ENCODE results near the gene FHOD1.

The FHOD1 gene

GRCh38 chr16:67248401-67249177 lies 1.3 kb upstream of the FHOD1 start, which contains the start of gene SLC9A5:
Gene SLC9A5, plus strand, starts transcription at chr16:67248979. Its CDS starts 36 bp downstream, at chr16:67249015.
- WGBS (ENCODE audit: insufficient coverage, insufficient read length): no CpG with 5 or more reads among the region's 75 CpGs
- peak within 1 kb of the TSS; percentile 65; the same call in 1 of the 2 replicates for H3K4me3 ChIP-seq (ENCODE audit: low read length)
- no peaks in the 10 kb centered on the region for H3K9me3 ChIP-seq (ENCODE audit: control insufficient read depth, insufficient read depth, low read length)
- peaks cover 2% of the 10 kb centered on the region for H3K27me3 ChIP-seq (ENCODE audit: control insufficient read depth, insufficient read depth, low read length)
- no peak within 1 kb of the TSS for H3K27ac ChIP-seq (ENCODE audit: low read length)
- H3K36me3 ChIP-seq (ENCODE audit: control insufficient read depth, insufficient read depth, low read length): no peaks in the 10 kb centered on the region
- DNase-seq (ENCODE audit: low read depth, low spot score): no peak
- H3K4me1 ChIP-seq (ENCODE audit: control insufficient read depth, insufficient read depth, low read length): peaks cover 15% of the 10 kb centered on the region

- no peak for DNase-seq (ENCODE audit: low read depth, low spot score)
- no peak overlapping the region for H3K27ac ChIP-seq (ENCODE audit: low read length)
- no CpG with 5 or more reads among the region's 7 CpGs for WGBS (ENCODE audit: insufficient coverage, insufficient read length)
- H3K9me3 ChIP-seq (ENCODE audit: control insufficient read depth, insufficient read depth, low read length): no peaks in the 10 kb centered on the region
- H3K4me3 ChIP-seq (ENCODE audit: low read length): peak overlapping the region; percentile 65; the same call in 1 of the 2 replicates
- H3K27me3 ChIP-seq (ENCODE audit: control insufficient read depth, insufficient read depth, low read length): peaks cover 2% of the 10 kb centered on the region
- H3K36me3 ChIP-seq (ENCODE audit: control insufficient read depth, insufficient read depth, low read length): no peaks in the 10 kb centered on the region
- peaks cover 15% of the 10 kb centered on the region for H3K4me1 ChIP-seq (ENCODE audit: control insufficient read depth, insufficient read depth, low read length)
Measured at GRCh38 chr16:67248073-67248400, 756 bp upstream of the FHOD1 start.

GRCh38 chr16:67246756-67247191 lies 507 bp downstream of the FHOD1 start:
- Histone ChIP-seq H3K4me1 (ENCODE audit: control insufficient read depth, insufficient read depth, low read length) (peaks cover 15% of the 10 kb centered on the region), H3K36me3 (ENCODE audit: control insufficient read depth, insufficient read depth, low read length) (no peaks in the 10 kb centered on the region), H3K27me3 (ENCODE audit: control insufficient read depth, insufficient read depth, low read length) (peaks cover 2% of the 10 kb centered on the region), H3K4me3 (ENCODE audit: low read length) (peak overlapping the region; percentile 99), H3K27ac (ENCODE audit: low read length) (no peak overlapping the region), H3K9me3 (ENCODE audit: control insufficient read depth, insufficient read depth, low read length) (no peaks in the 10 kb centered on the region)
- WGBS (ENCODE audit: insufficient coverage, insufficient read length): no CpG with 5 or more reads among the region's 26 CpGs
- peak; percentile 87 for DNase-seq (ENCODE audit: low read depth, low spot score)

GRCh38 chr16:67246081-67246755 lies 1.1 kb downstream of the FHOD1 start:
- WGBS (ENCODE audit: insufficient coverage, insufficient read length): no CpG with 5 or more reads among the region's 48 CpGs
- H3K4me3 ChIP-seq (ENCODE audit: low read length): peak overlapping the region; percentile 99; the same call in 1 of the 2 replicates
- H3K4me1 ChIP-seq (ENCODE audit: control insufficient read depth, insufficient read depth, low read length): peaks cover 19% of the 10 kb centered on the region
- H3K36me3 ChIP-seq (ENCODE audit: control insufficient read depth, insufficient read depth, low read length): no peaks in the 10 kb centered on the region
- peaks cover 2% of the 10 kb centered on the region for H3K27me3 ChIP-seq (ENCODE audit: control insufficient read depth, insufficient read depth, low read length)
- no peaks in the 10 kb centered on the region for H3K9me3 ChIP-seq (ENCODE audit: control insufficient read depth, insufficient read depth, low read length)
- no peak for DNase-seq (ENCODE audit: low read depth, low spot score)
- no peak overlapping the region for H3K27ac ChIP-seq (ENCODE audit: low read length)

- H3K4me1 ChIP-seq (ENCODE audit: control insufficient read depth, insufficient read depth, low read length): peaks cover 19% of the 10 kb centered on the region
Measured at GRCh38 chr16:67245674-67246080, 1.6 kb downstream of the FHOD1 start.

GRCh38 chr16:67245186-67245585 lies 2.1 kb downstream of the FHOD1 start:
- Histone ChIP-seq H3K4me3 (ENCODE audit: low read length) (no peak overlapping the region), H3K4me1 (ENCODE audit: control insufficient read depth, insufficient read depth, low read length) (peaks cover 19% of the 10 kb centered on the region), H3K9me3 (ENCODE audit: control insufficient read depth, insufficient read depth, low read length) (no peaks in the 10 kb centered on the region), H3K27ac (ENCODE audit: low read length) (no peak overlapping the region), H3K27me3 (ENCODE audit: control insufficient read depth, insufficient read depth, low read length) (peaks cover 2% of the 10 kb centered on the region), H3K36me3 (ENCODE audit: control insufficient read depth, insufficient read depth, low read length) (no peaks in the 10 kb centered on the region)
- WGBS (ENCODE audit: insufficient coverage, insufficient read length): no CpG with 5 or more reads among the region's 4 CpGs
- no peak for DNase-seq (ENCODE audit: low read depth, low spot score)

More at GRCh38 chr16:67245674-67246080, 1.6 kb downstream of the FHOD1 start:
- no CpG with 5 or more reads among the region's 8 CpGs for WGBS (ENCODE audit: insufficient coverage, insufficient read length)
- no peaks in the 10 kb centered on the region for H3K36me3 ChIP-seq (ENCODE audit: control insufficient read depth, insufficient read depth, low read length)
- no peak overlapping the region for H3K27ac ChIP-seq (ENCODE audit: low read length)
- peak overlapping the region; percentile 99; the same call in 1 of the 2 replicates for H3K4me3 ChIP-seq (ENCODE audit: low read length)
- no peaks in the 10 kb centered on the region for H3K9me3 ChIP-seq (ENCODE audit: control insufficient read depth, insufficient read depth, low read length)
- no peak for DNase-seq (ENCODE audit: low read depth, low spot score)
- H3K27me3 ChIP-seq (ENCODE audit: control insufficient read depth, insufficient read depth, low read length): peaks cover 2% of the 10 kb centered on the region

GRCh38 chr16:67244387-67245185 lies 2.7 kb downstream of the FHOD1 start:
- H3K36me3 ChIP-seq (ENCODE audit: control insufficient read depth, insufficient read depth, low read length): no peaks in the 10 kb centered on the region
- H3K27ac ChIP-seq (ENCODE audit: low read length): no peak overlapping the region
- WGBS (ENCODE audit: insufficient coverage, insufficient read length): no CpG with 5 or more reads among the region's 5 CpGs
- H3K4me1 ChIP-seq (ENCODE audit: control insufficient read depth, insufficient read depth, low read length): peaks cover 17% of the 10 kb centered on the region
- H3K9me3 ChIP-seq (ENCODE audit: control insufficient read depth, insufficient read depth, low read length): no peaks in the 10 kb centered on the region
- H3K27me3 ChIP-seq (ENCODE audit: control insufficient read depth, insufficient read depth, low read length): no peaks in the 10 kb centered on the region; the same call in 1 of the 2 replicates
- no peak for DNase-seq (ENCODE audit: low read depth, low spot score)
- H3K4me3 ChIP-seq (ENCODE audit: low read length): no peak overlapping the region

- no peak overlapping the region for H3K4me3 ChIP-seq (ENCODE audit: low read length)
- H3K9me3 ChIP-seq (ENCODE audit: control insufficient read depth, insufficient read depth, low read length): no peaks in the 10 kb centered on the region
- no CpG with 5 or more reads among the region's 4 CpGs for WGBS (ENCODE audit: insufficient coverage, insufficient read length)
- peaks cover 17% of the 10 kb centered on the region for H3K4me1 ChIP-seq (ENCODE audit: control insufficient read depth, insufficient read depth, low read length)
- no peak for DNase-seq (ENCODE audit: low read depth, low spot score)
- H3K27me3 ChIP-seq (ENCODE audit: control insufficient read depth, insufficient read depth, low read length): no peaks in the 10 kb centered on the region
- H3K27ac ChIP-seq (ENCODE audit: low read length): no peak overlapping the region
- peaks cover 2% of the 10 kb centered on the region; the same call in 1 of the 2 replicates for H3K36me3 ChIP-seq (ENCODE audit: control insufficient read depth, insufficient read depth, low read length)
Measured at GRCh38 chr16:67243481-67243880, 3.8 kb downstream of the FHOD1 start.

GRCh38 chr16:67242138-67242730 lies 5.0 kb downstream of the FHOD1 start:
- no peak for DNase-seq (ENCODE audit: low read depth, low spot score)
- Histone ChIP-seq H3K4me1 (ENCODE audit: control insufficient read depth, insufficient read depth, low read length) (peaks cover 10% of the 10 kb centered on the region), H3K27me3 (ENCODE audit: control insufficient read depth, insufficient read depth, low read length) (no peaks in the 10 kb centered on the region), H3K4me3 (ENCODE audit: low read length) (no peak overlapping the region), H3K9me3 (ENCODE audit: control insufficient read depth, insufficient read depth, low read length) (no peaks in the 10 kb centered on the region), H3K36me3 (ENCODE audit: control insufficient read depth, insufficient read depth, low read length) (peaks cover 6% of the 10 kb centered on the region), H3K27ac (ENCODE audit: low read length) (no peak overlapping the region)
- no CpG with 5 or more reads among the region's 4 CpGs for WGBS (ENCODE audit: insufficient coverage, insufficient read length)
